Activated naive CD4-positive, alpha-beta T cell treated with Interleukin-2 at 50 U/mL for 16 hours (primary cell): ENCODE data around the gene CCDC13.
A peak's percentile ranks its signal among the peaks of the same experiment; 100 is the strongest.
"Not testable (repeated sequence)": the region's sequence is repeated elsewhere in the genome, so short reads cannot be mapped to it uniquely, and the experiment has no call there.

ENCODE experiments used
- DNase-seq: peaks from one replicate; pipeline ENCODE4 v3.0.0-alpha.2; 2020

The CCDC13 gene

GRCh38 chr3:42772670-42773408, at the start of gene CCDC13:
CCDC13 (minus strand) TSS chr3:42773253; CDS start chr3:42758345, 14,908 bp downstream.
- peak; percentile 87 for DNase-seq

GRCh38 chr3:42822828-42823227, 49.8 kb upstream of the CCDC13 start:
- DNase-seq = no peak

- no peak for DNase-seq
Measured at GRCh38 chr3:42820746-42821051, 47.6 kb upstream of the CCDC13 start.

GRCh38 chr3:42819351-42819965, 46.4 kb upstream of the CCDC13 start:
- no peak for DNase-seq

GRCh38 chr3:42815826-42816225, 42.8 kb upstream of the CCDC13 start:
- no peak for DNase-seq

GRCh38 chr3:42814914-42815507, 42.0 kb upstream of the CCDC13 start:
- DNase-seq = no peak

GRCh38 chr3:42814246-42814645, 41.2 kb upstream of the CCDC13 start:
- DNase-seq = no peak

GRCh38 chr3:42811118-42811883, 38.2 kb upstream of the CCDC13 start:
- not testable (repeated sequence) for DNase-seq

GRCh38 chr3:42810706-42811105, 37.7 kb upstream of the CCDC13 start:
- DNase-seq = not testable (repeated sequence)

- no peak for DNase-seq
Measured at GRCh38 chr3:42809202-42809601, 36.1 kb upstream of the CCDC13 start, which contains the start of gene ACKR2. ACKR2 (plus strand) TSS chr3:42809445; CDS start chr3:42864503, 55,058 bp downstream.

- DNase-seq = no peak
Measured at GRCh38 chr3:42807929-42808328, 34.9 kb upstream of the CCDC13 start.

- no peak for DNase-seq
Measured at GRCh38 chr3:42805141-42805821, 32.2 kb upstream of the CCDC13 start.

- no peak for DNase-seq
Measured at GRCh38 chr3:42804831-42805132, 31.7 kb upstream of the CCDC13 start.

GRCh38 chr3:42804106-42804830, 31.2 kb upstream of the CCDC13 start, which contains the start of gene HIGD1A:
HIGD1A (minus strand) TSS chr3:42804490; CDS start chr3:42794253, 10,237 bp downstream.
- peak; percentile 95 for DNase-seq

- no peak for DNase-seq
Measured at GRCh38 chr3:42803414-42804105, 30.5 kb upstream of the CCDC13 start.

- DNase-seq = no peak
Measured at GRCh38 chr3:42802876-42803413, 29.9 kb upstream of the CCDC13 start.

GRCh38 chr3:42801784-42802183, 28.7 kb upstream of the CCDC13 start:
- no peak for DNase-seq

GRCh38 chr3:42801048-42801620, 28.1 kb upstream of the CCDC13 start:
- DNase-seq = no peak

- DNase-seq = no peak
Measured at GRCh38 chr3:42800251-42800650, 27.2 kb upstream of the CCDC13 start.

- no peak for DNase-seq
Measured at GRCh38 chr3:42799376-42799775, 26.3 kb upstream of the CCDC13 start.

GRCh38 chr3:42796332-42796885, 23.4 kb upstream of the CCDC13 start:
- no peak for DNase-seq
